Left ventricle myocardium inferior (tissue), 1 donor: ENCODE data around the gene SRRT. TPM values are rescaled to one million over a fixed set of nuclear protein-coding genes. Genes with fewer than 3 reads are reported as not detected.

Experiments used
- DNase-seq: peaks from one replicate; pipeline ENCODE4 v3.0.0-alpha.2; 2020
- H3K27ac ChIP-seq: fragments of 200-600 bp; replicated peaks from 2 replicates; pipeline ENCODE4 v1.8.0; 2021
- H3K27me3 ChIP-seq: fragments of 200-600 bp; 2 replicates; pipeline ENCODE4 v1.8.0; 2021; ENCODE audit warnings: low read depth
- H3K36me3 ChIP-seq: fragments of 200-600 bp; 2 replicates; pipeline ENCODE4 v1.8.0; 2021
- H3K4me1 ChIP-seq: fragments of 200-600 bp; 2 replicates; pipeline ENCODE4 v1.8.0; 2021
- H3K4me3 ChIP-seq: fragments of 200-600 bp; 2 replicates; pipeline ENCODE4 v1.8.0; 2021; ENCODE audit warnings: mild to moderate bottlenecking, moderate library complexity
- H3K9me3 ChIP-seq: fragments of 200-600 bp; replicated peaks from 2 replicates; pipeline ENCODE4 v1.8.0; 2021
- CTCF ChIP-seq: fragments of 200-600 bp; IDR thresholded peaks from 2 replicates; pipeline ENCODE4 v1.8.0; 2021; ENCODE audit warnings: antibody characterized with exemption, mild to moderate bottlenecking, borderline replicate concordance
- intact Hi-C: fragments of 100-400 bp; cut with micrococcal nuclease; formaldehyde crosslinking; loops from one replicate; pipeline ENCODE4 v1.11.0; 2022
- total RNA-seq: library from RNA; stranded (reverse); fragmentation: NEBNext Ultra II Directional; extraction: Animal tissue kit (Norgen Biotek cat#: 25700); gene quantifications from one replicate; pipeline ENCODE4 v1.2.1, GENCODE V29; 2021
- donor health status: DM: no; HTN: yes; CAD: no; lungs with severe emphysema.

The SRRT gene
- total RNA-seq, 1 donor from 2014 or later: 51.3 TPM

GRCh38 chr7:100888291-100888987 lies 13.5 kb downstream of the SRRT start:
- no peak for TF ChIP-seq CTCF
- Histone ChIP-seq H3K27me3 (peaks cover 12% of the 10 kb centered on the region), H3K4me1 (peaks cover 42% of the 10 kb centered on the region), H3K9me3 (no peaks in the 10 kb centered on the region), H3K4me3 (peak overlapping the region; percentile 80), H3K36me3 (peaks cover 53% of the 10 kb centered on the region), H3K27ac (peak overlapping the region; percentile 93)
- intact Hi-C loops: no loop called here
- DNase-seq: no peak

GRCh38 chr7:100888988-100889750 lies 14.3 kb downstream of the SRRT start, which contains the start of gene UFSP1:
TSS of gene UFSP1 (minus strand) at chr7:100889715. CDS start at chr7:100889271, 444 bp downstream.
- H3K36me3 ChIP-seq: peaks cover 46% of the 10 kb centered on the region
- no peak for TF ChIP-seq CTCF
- no peak for DNase-seq
- H3K27me3 ChIP-seq: peaks cover 19% of the 10 kb centered on the region
- no peaks in the 10 kb centered on the region for H3K9me3 ChIP-seq
- H3K4me1 ChIP-seq: peaks cover 42% of the 10 kb centered on the region
- intact Hi-C loops: no loop called here
- H3K4me3 ChIP-seq: peak within 1 kb of the TSS; percentile 80
- peak within 1 kb of the TSS; percentile 93 for H3K27ac ChIP-seq

- Histone ChIP-seq H3K9me3 (no peaks in the 10 kb centered on the region), H3K4me3 (peak overlapping the region; percentile 80), H3K27ac (peak overlapping the region; percentile 93), H3K27me3 (peaks cover 37% of the 10 kb centered on the region), H3K36me3 (peaks cover 29% of the 10 kb centered on the region), H3K4me1 (peaks cover 60% of the 10 kb centered on the region)
- peak; percentile 22 for DNase-seq
- no peak for TF ChIP-seq CTCF
- intact Hi-C loops: no loop called here
These were observed 16.0 kb downstream of the SRRT start for GRCh38 chr7:100890653-100891567.

DNA sequence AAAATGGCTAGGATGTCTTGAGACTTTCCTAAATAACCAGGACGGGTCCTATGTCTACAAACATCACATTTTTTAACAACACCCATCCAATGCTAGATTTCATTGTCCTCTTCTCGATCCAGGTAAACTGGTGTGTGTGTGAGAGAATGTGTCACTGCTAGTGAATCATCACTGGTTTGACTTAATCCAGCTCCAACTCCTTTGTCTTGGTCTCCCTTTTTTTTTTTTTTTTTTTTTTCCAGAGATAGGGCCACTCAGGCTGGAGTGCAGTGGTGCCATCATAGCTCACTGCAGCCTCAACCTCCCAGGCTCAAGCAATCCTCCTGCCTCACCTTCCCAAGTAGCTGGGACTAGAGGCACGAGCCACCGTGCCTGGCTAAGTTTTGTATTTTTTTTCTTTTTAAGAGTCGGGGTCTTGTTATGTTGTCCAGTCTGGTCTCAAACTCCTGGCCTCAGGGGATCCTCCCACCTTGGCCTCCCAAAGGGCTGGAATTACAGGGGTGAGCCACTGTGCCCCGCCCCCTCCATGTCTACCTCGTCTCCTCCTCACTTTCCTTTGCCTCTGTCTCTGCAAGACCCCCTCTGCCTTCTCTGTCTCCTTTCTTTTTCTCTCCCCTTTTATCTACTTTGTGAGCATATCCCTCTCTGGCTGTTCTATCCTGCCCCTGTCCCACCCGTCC lies 16.8 kb downstream of the SRRT start:
- intact Hi-C loops: no loop called here
- no peak for TF ChIP-seq CTCF
- DNase-seq: no peak
- Histone ChIP-seq H3K4me3 (no peak overlapping the region), H3K9me3 (no peaks in the 10 kb centered on the region), H3K27me3 (peaks cover 45% of the 10 kb centered on the region), H3K27ac (no peak overlapping the region), H3K4me1 (peaks cover 68% of the 10 kb centered on the region), H3K36me3 (peaks cover 21% of the 10 kb centered on the region)
